Skeletal muscle cell (primary cell): ENCODE measurements around the gene SRGN.

Experiments
- DNase-seq: peaks from one replicate; pipeline ENCODE4 v3.0.0-alpha.2; 2010; ENCODE audit warnings: low read depth
- H3K4me3 ChIP-seq: 2 replicates; pipeline ENCODE4 v1.5.1; 2011; ENCODE audit warnings: low read depth, mild to moderate bottlenecking, control low read depth, low read length, moderate library complexity

SRGN gene

GRCh38 chr10:69088801-69089501 lies 1.0 kb downstream of the SRGN start:
- no peak for DNase-seq
- H3K4me3 ChIP-seq: peak overlapping the region; percentile 56

- H3K4me3 ChIP-seq: no peak overlapping the region
- no peak for DNase-seq
These were observed 2.0 kb downstream of the SRGN start for GRCh38 chr10:69089638-69090599.

- DNase-seq: no peak
- no peak overlapping the region for H3K4me3 ChIP-seq
These were observed 2.8 kb downstream of the SRGN start for GRCh38 chr10:69090685-69091084.

- no peak for DNase-seq
- no peak overlapping the region for H3K4me3 ChIP-seq
These were observed 3.3 kb downstream of the SRGN start for GRCh38 chr10:69091143-69091651.

- no peak for DNase-seq
- no peak overlapping the region for H3K4me3 ChIP-seq
These were observed 5.3 kb downstream of the SRGN start for GRCh38 chr10:69092959-69093850.

- no peak for DNase-seq
These were observed 6.0 kb downstream of the SRGN start for GRCh38 chr10:69093933-69094332.

GRCh38 chr10:69096045-69096444 lies 8.1 kb downstream of the SRGN start:
- H3K4me3 ChIP-seq: no peak overlapping the region
- no peak for DNase-seq

More at GRCh38 chr10:69093933-69094332, 6.0 kb downstream of the SRGN start:
- H3K4me3 ChIP-seq: no peak overlapping the region

GRCh38 chr10:69097729-69098128 lies 9.8 kb downstream of the SRGN start:
- no peak overlapping the region for H3K4me3 ChIP-seq
- no peak for DNase-seq

- DNase-seq: no peak
- H3K4me3 ChIP-seq: no peak overlapping the region
These were observed 12.4 kb downstream of the SRGN start for GRCh38 chr10:69100136-69100872.

GRCh38 chr10:69101451-69102095 lies 13.7 kb downstream of the SRGN start:
- H3K4me3 ChIP-seq: no peak overlapping the region
- no peak for DNase-seq

- no peak for DNase-seq
- H3K4me3 ChIP-seq: no peak overlapping the region
These were observed 14.5 kb downstream of the SRGN start for GRCh38 chr10:69102440-69102839.

- DNase-seq: no peak
These were observed 15.9 kb downstream of the SRGN start for GRCh38 chr10:69103784-69104183.

GRCh38 chr10:69104994-69105790 lies 17.3 kb downstream of the SRGN start:
- no peak for DNase-seq

More at GRCh38 chr10:69103784-69104183, 15.9 kb downstream of the SRGN start:
- no peak overlapping the region for H3K4me3 ChIP-seq

GRCh38 chr10:69107176-69107490 lies 19.2 kb downstream of the SRGN start:
- no peak for DNase-seq
- no peak overlapping the region for H3K4me3 ChIP-seq

More at GRCh38 chr10:69104994-69105790, 17.3 kb downstream of the SRGN start:
- no peak overlapping the region for H3K4me3 ChIP-seq

GRCh38 chr10:69107699-69108098 lies 19.8 kb downstream of the SRGN start:
- no peak for DNase-seq
- no peak overlapping the region for H3K4me3 ChIP-seq

GRCh38 chr10:69119896-69120295 lies 32.0 kb downstream of the SRGN start:
- H3K4me3 ChIP-seq: no peak overlapping the region
- no peak for DNase-seq

- peak; percentile 26 for DNase-seq
- H3K4me3 ChIP-seq: peak overlapping the region; percentile 73
These were observed 35.4 kb downstream of the SRGN start for GRCh38 chr10:69123306-69123746.
